ENCODE results near the gene FGF2. TPM values are rescaled to one million over a fixed set of nuclear protein-coding genes. Genes with fewer than 3 reads are reported as not detected.
"Not testable (repeated sequence)": the region's sequence is repeated elsewhere in the genome, so short reads cannot be mapped to it uniquely, and the experiment has no call there.

Gene FGF2
- total RNA-seq, 1 donor from 2014 or later, result 20.8 TPM

GRCh38 chr4:122863639-122864038 is 37.0 kb downstream of the FGF2 start:
- no peaks in the 10 kb centered on the region for H3K36me3 ChIP-seq
- no peak overlapping the region for H3K27ac ChIP-seq
- no peaks in the 10 kb centered on the region for H3K9me3 ChIP-seq
- intact Hi-C loops (cut with DNase I), result no loop called here
- H3K27me3 ChIP-seq, result no peaks in the 10 kb centered on the region
- H3K4me1 ChIP-seq, result peaks cover 3 to 19% of the 10 kb centered on the region in 2 donors
- TF ChIP-seq, protein P1, sequence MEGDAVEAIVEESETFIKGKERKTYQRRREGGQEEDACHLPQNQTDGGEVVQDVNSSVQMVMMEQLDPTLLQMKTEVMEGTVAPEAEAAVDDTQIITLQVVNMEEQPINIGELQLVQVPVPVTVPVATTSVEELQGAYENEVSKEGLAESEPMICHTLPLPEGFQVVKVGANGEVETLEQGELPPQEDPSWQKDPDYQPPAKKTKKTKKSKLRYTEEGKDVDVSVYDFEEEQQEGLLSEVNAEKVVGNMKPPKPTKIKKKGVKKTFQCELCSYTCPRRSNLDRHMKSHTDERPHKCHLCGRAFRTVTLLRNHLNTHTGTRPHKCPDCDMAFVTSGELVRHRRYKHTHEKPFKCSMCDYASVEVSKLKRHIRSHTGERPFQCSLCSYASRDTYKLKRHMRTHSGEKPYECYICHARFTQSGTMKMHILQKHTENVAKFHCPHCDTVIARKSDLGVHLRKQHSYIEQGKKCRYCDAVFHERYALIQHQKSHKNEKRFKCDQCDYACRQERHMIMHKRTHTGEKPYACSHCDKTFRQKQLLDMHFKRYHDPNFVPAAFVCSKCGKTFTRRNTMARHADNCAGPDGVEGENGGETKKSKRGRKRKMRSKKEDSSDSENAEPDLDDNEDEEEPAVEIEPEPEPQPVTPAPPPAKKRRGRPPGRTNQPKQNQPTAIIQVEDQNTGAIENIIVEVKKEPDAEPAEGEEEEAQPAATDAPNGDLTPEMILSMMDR (IDR thresholded peaks at IDR 0.05), result no peak
- DNase-seq (ENCODE audit: low spot score in 2 of 2), result no peak
- H3K4me3 ChIP-seq, result no peak overlapping the region

- H3K36me3 ChIP-seq, result no peaks in the 10 kb centered on the region
- TF ChIP-seq, protein P1 (IDR thresholded peaks at IDR 0.05), result no peak
- peaks cover 0 to 10% of the 10 kb centered on the region in 2 donors for H3K4me1 ChIP-seq
- H3K27ac ChIP-seq, result no peak overlapping the region
- intact Hi-C loops (cut with DNase I), result no loop called here
- no peaks in the 10 kb centered on the region for H3K9me3 ChIP-seq
- no peak for DNase-seq (ENCODE audit: low spot score in 2 of 2)
- H3K4me3 ChIP-seq, result no peak overlapping the region
- no peaks in the 10 kb centered on the region for H3K27me3 ChIP-seq
These were observed 38.8 kb downstream of the FGF2 start for GRCh38 chr4:122865425-122865824.

DNA sequence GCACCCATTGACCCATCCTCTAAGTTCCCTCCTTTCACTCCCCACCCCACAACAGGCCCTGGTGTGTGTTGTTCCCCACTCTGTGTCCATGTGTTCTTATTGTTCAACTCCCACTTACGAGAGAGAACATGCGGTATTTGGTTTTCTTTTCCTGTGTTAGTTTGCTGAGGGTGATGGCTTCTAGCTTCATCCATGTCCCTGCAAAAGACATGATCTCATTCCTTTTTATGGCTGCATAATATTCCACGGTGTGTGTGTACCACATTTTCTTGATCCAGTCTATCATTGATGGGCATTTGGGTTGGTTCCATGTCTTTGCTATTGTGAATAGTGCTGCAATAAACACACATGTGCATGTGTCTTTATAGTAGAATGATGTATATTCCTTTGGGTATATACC is 41.6 kb downstream of the FGF2 start:
- H3K4me1 ChIP-seq; H3K27me3 ChIP-seq; H3K9me3 ChIP-seq; H3K27ac ChIP-seq; intact Hi-C loops (cut with DNase I); H3K36me3 ChIP-seq; DNase-seq (ENCODE audit: low spot score in 2 of 2); H3K4me3 ChIP-seq: not testable (repeated sequence)

- peaks cover 0 to 10% of the 10 kb centered on the region in 2 donors for H3K4me1 ChIP-seq
- H3K27me3 ChIP-seq, result no peaks in the 10 kb centered on the region
- H3K27ac ChIP-seq, result no peak overlapping the region
- TF ChIP-seq, protein P1 (IDR thresholded peaks at IDR 0.05), result no peak
- peaks cover 0 to 11% of the 10 kb centered on the region in 2 donors for H3K36me3 ChIP-seq
- H3K9me3 ChIP-seq, result no peaks in the 10 kb centered on the region
- no peak for DNase-seq (ENCODE audit: low spot score in 2 of 2)
- intact Hi-C loops (cut with DNase I), result no loop called here
- H3K4me3 ChIP-seq, result no peak overlapping the region
These were observed 46.5 kb downstream of the FGF2 start for GRCh38 chr4:122873146-122873545.

GRCh38 chr4:122873821-122874593 is 47.4 kb downstream of the FGF2 start:
- no peaks in the 10 kb centered on the region for H3K27me3 ChIP-seq
- TF ChIP-seq, protein P1 (IDR thresholded peaks at IDR 0.05), result no peak
- H3K9me3 ChIP-seq, result no peaks in the 10 kb centered on the region
- intact Hi-C loops (cut with DNase I), result no loop called here
- no peak for DNase-seq (ENCODE audit: low spot score in 2 of 2)
- H3K36me3 ChIP-seq, result peaks cover 0 to 11% of the 10 kb centered on the region in 2 donors
- peaks cover 0 to 10% of the 10 kb centered on the region in 2 donors for H3K4me1 ChIP-seq
- no peak overlapping the region for H3K27ac ChIP-seq
- H3K4me3 ChIP-seq, result no peak overlapping the region

DNA sequence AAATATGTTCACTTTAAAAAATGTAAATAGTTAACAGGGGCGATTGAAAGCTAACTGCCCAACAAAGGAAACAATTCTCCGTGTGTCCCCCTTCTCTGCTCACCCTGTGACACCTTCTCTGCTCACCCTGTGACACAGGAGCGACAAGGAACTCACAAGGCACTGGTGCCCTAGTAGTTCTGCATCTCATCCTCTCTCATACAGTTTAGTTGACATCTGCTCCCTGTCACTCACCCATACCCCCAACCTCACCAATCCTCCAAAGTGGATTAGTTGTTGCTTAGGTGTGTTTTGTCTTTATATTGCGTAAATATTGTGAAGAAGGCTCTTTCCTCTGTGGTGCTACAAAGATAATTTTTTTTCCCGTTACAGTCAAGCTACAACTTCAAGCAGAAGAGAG is 49.3 kb downstream of the FGF2 start:
- TF ChIP-seq, protein P1 (IDR thresholded peaks at IDR 0.05), result no peak
- Histone ChIP-seq H3K9me3 (no peaks in the 10 kb centered on the region), H3K4me3 (no peak overlapping the region), H3K27me3 (no peaks in the 10 kb centered on the region), H3K4me1 (peaks cover 0 to 10% of the 10 kb centered on the region in 2 donors), H3K36me3 (peaks cover 0 to 17% of the 10 kb centered on the region in 2 donors), H3K27ac (no peak overlapping the region)
- no peak for DNase-seq (ENCODE audit: low spot score in 2 of 2)
- intact Hi-C loops (cut with DNase I), result no loop called here
